Skeletal muscle tissue (tissue), 4 donors: Measurements from ENCODE around the gene ENHO. TPM values are rescaled to one million over a fixed set of nuclear protein-coding genes. Genes with fewer than 3 reads are reported as not detected.

Experiments used
- H3K27ac ChIP-seq: one replicate; pipeline ENCODE4 v1.7.0; 2013; ENCODE audit warnings: mild to moderate bottlenecking, low read depth, low read length, inconsistent platforms
- H3K27me3 ChIP-seq, 3 donors: one replicate each; pipeline ENCODE4 v1.7.0; 2013; ENCODE audit warnings: low read length in 3 of 3; ENCODE audit not compliant: control insufficient read depth in 3 of 3, insufficient read depth in 3 of 3
- H3K36me3 ChIP-seq, 3 donors: one replicate each; pipeline ENCODE4 v1.7.0; 2013; ENCODE audit warnings: low read length in 3 of 3; ENCODE audit not compliant: control insufficient read depth in 3 of 3, insufficient read depth in 3 of 3
- H3K4me1 ChIP-seq, 3 donors: one replicate each; pipeline ENCODE4 v1.7.0; 2013; ENCODE audit warnings: low read length in 3 of 3, mild to moderate bottlenecking in 3 of 3; ENCODE audit not compliant: control insufficient read depth in 3 of 3, insufficient read depth in 3 of 3
- H3K4me3 ChIP-seq, 3 donors: one replicate each; pipeline ENCODE4 v1.7.0; 2013; ENCODE audit warnings: low read length in 3 of 3
- H3K9ac ChIP-seq, 3 donors: one replicate each; pipeline ENCODE4 v1.7.0; 2013; ENCODE audit warnings: low read length in 3 of 3, mild to moderate bottlenecking in 3 of 3, moderate library complexity in 2 of 3, low read depth in 1 of 3
- H3K9me3 ChIP-seq, 3 donors: one replicate each; pipeline ENCODE4 v1.7.0; 2013; ENCODE audit warnings: low read length in 3 of 3; ENCODE audit not compliant: control insufficient read depth in 3 of 3
- total RNA-seq: library from RNA; depleted of rRNA; stranded (reverse); fragments of >200 nt; gene quantifications from one replicate; pipeline ENCODE4 v1.2.3, GENCODE V29; 2014
- donor health status: Osteomylitis.

ENHO gene
- total RNA-seq, 1 donor from 2014 or later = 4.2 TPM

DNA sequence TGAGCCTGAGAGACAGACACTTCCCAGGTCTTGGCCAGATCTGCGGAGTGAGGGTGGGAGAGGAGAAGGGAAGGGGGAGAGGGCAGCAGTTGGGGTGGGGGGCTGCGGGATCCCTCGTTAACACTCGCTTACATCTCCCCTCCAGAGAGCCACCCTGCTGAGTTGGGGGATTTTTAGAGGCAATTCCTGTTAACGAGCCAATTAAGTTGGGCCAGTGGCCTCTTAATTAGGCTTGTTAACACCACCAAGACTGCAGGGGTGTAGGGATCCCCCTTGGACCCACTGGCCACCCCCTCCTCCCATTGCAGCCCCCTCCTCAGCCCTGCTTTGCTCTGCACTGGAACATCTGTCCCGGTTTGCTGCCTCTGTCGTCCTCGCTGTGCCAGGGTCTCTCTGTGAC lies 43.1 kb upstream of the ENHO start:
- no peaks in the 10 kb centered on the region for H3K9me3 ChIP-seq
- H3K27me3 ChIP-seq = peaks cover 0 to 7% (median 0%) of the 10 kb centered on the region in 3 donors
- no peak overlapping the region for H3K27ac ChIP-seq
- no peak overlapping the region for H3K4me3 ChIP-seq
- peaks cover 0 to 12% (median 9%) of the 10 kb centered on the region in 3 donors for H3K36me3 ChIP-seq
- peaks cover 29 to 46% (median 45%) of the 10 kb centered on the region in 3 donors for H3K4me1 ChIP-seq
- H3K9ac ChIP-seq = no peak overlapping the region

DNA sequence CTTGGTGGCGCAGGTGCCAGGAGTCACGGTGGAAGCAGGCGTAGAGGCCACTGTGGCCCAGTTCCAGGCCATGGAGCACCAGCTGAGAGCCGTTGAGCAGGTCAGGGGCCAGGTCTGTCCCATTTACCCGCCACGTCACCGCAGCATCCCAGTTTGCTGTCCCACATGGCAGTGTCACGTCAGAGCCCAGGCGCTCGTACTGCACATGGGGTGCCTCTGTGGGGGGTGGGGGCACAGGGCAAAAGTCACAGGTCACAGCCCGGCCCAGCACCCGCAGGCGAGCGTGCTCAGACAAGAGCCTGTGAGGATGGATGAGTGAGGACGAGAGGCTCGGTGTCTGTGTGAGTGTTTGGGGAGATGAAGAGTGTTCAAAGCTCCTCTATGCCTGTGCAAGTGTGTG lies 41.8 kb upstream of the ENHO start:
- no peak overlapping the region for H3K4me3 ChIP-seq
- peaks cover 0 to 12% (median 9%) of the 10 kb centered on the region in 3 donors for H3K36me3 ChIP-seq
- H3K27me3 ChIP-seq = peaks cover 0 to 7% (median 0%) of the 10 kb centered on the region in 3 donors
- no peaks in the 10 kb centered on the region for H3K9me3 ChIP-seq
- H3K27ac ChIP-seq = no peak overlapping the region
- H3K4me1 ChIP-seq = peaks cover 30 to 46% (median 44%) of the 10 kb centered on the region in 3 donors
- no peak overlapping the region for H3K9ac ChIP-seq

DNA sequence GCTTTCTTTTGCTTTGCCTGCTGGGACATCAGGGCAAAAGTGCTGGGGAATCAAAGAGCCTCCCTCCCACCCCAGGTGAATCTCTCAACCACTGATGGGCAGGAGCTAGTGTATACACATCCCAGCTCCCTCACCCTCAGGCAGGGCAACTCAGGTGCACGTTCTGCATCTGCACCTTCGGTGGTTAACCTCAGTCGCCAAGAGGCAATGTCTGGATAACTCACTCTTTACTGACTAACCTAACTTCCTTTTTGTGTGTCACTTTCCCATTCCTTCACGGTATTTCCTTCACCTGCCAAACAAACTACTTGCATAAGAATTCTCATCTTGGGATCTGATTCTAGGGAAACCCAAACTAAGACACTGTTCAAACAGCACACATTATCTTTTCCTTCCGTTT lies 40.5 kb upstream of the ENHO start:
- Histone ChIP-seq H3K36me3 (peaks cover 0 to 12% (median 9%) of the 10 kb centered on the region in 3 donors), H3K27me3 (peaks cover 0 to 8% (median 0%) of the 10 kb centered on the region in 3 donors), H3K4me1 (peaks cover 42 to 53% (median 51%) of the 10 kb centered on the region in 3 donors), H3K9me3 (no peaks in the 10 kb centered on the region), H3K27ac (no peak overlapping the region), H3K9ac (no peak overlapping the region), H3K4me3 (no peak overlapping the region)

DNA sequence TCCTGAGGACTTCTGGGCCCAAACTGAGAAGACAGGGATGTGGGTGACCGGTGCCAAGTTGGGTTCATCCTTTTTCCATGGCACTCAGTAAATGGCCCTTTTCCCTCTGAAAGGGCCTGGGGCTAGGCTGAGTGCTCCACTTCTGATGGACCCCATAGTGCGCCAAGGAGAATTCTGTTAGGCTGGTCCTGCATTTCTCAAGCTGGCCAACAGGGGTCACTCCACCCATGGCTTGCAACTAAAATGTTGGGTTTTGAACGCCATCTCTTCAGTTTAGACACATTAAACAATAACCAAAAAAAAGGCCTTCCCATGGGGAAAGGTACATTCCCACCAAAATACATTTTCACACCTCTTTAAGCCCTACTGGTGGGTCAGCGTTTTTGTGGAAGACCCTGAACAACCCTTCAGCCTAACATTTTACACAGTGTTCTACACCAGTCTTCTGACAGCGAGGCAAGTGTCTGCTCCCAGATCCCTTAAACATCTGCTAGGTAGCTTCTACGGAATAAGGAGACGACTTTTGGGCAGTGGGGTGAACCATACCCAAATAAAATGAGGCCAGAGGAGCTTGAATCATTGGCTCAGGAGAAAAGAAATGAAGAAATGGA lies 39.5 kb upstream of the ENHO start:
- Histone ChIP-seq H3K9me3 (no peaks in the 10 kb centered on the region), H3K36me3 (peaks cover 0 to 12% (median 9%) of the 10 kb centered on the region in 3 donors), H3K27me3 (peaks cover 0 to 4% (median 4%) of the 10 kb centered on the region in 3 donors), H3K9ac (no peak overlapping the region), H3K4me3 (no peak overlapping the region), H3K27ac (peak overlapping the region; percentile 10), H3K4me1 (peaks cover 44 to 53% (median 51%) of the 10 kb centered on the region in 3 donors)

DNA sequence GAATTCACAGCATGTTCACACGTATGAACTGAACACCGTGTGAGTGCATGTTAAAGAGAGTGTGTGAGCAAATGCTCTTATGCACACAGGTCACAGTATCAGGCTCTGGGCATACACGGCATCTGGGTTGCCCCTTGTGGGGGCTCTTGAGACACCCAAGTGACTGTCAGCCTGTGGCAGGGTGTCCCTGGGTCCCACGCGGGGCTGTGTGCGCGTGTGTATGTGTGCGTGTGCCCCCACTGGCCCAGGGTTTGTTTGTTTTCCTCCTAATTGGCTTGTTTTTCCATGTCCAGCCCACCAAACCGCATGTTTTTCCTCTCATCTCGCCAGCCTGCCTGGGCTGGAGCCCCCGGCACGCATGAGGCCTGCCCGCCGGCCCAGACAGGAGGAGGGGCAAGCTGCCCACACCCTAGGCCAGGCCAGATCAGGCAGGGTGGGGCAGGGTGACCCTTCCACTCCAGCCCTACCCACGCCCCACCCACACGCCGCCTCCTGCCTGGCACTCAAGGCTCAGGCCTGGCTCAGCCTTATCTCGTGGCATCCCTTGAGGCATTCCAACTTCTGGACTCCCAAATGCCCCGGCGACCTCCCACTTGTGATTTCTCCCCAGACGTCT lies 37.9 kb upstream of the ENHO start:
- Histone ChIP-seq H3K4me3 (peak overlapping the region in 2 of 3 donors; percentile 1 to 22), H3K36me3 (peaks cover 0 to 12% (median 9%) of the 10 kb centered on the region in 3 donors), H3K27ac (peak overlapping the region; percentile 88), H3K9me3 (no peaks in the 10 kb centered on the region), H3K4me1 (peaks cover 44 to 55% (median 49%) of the 10 kb centered on the region in 3 donors), H3K9ac (peak overlapping the region in 2 of 3 donors; percentile 17 to 79), H3K27me3 (peaks cover 0 to 4% (median 2%) of the 10 kb centered on the region in 3 donors)

DNA sequence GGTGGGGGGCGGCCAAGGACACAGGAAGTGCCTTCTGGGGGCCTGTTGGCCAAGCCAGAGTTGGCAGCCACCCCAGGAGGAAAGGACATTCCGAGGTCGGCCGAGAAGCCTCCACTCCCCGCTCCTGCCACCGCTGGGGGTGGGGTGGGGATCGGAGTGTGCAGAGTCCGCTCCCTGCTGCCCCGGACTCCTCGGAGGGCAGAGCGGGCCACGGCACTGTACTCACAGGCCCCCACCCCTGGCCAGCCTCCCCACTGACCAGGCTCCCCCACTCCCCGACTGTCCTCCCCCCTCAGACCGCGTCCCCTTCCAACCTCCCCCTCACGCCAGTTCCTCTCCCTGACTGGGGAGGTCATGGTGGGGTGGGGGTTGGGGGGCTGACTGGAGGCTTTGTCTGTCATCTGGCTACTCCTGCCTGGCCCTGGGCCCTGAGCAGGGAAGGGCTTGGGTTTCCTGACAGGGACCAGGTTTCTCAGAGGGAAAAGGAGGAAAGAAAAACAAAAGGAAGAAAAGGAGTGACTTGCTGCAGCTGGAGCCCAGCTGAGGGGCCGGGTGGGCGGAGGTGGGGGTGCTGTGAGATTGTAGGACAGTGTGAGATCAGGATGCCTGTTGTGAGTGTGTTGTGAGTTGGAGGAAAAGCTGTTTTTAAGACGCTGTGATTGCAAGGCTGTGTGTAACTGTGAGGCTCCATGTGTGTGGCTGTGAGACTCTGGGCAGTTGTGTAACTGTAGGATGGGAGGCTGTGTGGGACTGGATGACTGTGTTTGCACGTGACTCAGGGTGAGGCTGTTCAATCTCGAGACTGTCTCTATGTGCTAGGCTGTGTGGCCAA lies 37.0 kb upstream of the ENHO start:
- H3K9ac ChIP-seq = peak overlapping the region; percentile 48 to 79 (median 62)
- no peaks in the 10 kb centered on the region for H3K9me3 ChIP-seq
- peak overlapping the region; percentile 88 for H3K27ac ChIP-seq
- H3K4me1 ChIP-seq = peaks cover 52 to 63% (median 58%) of the 10 kb centered on the region in 3 donors
- peaks cover 0 to 12% (median 9%) of the 10 kb centered on the region in 3 donors for H3K36me3 ChIP-seq
- peak overlapping the region; percentile 32 to 54 (median 53) for H3K4me3 ChIP-seq
- peaks cover 0 to 4% (median 2%) of the 10 kb centered on the region in 3 donors for H3K27me3 ChIP-seq

DNA sequence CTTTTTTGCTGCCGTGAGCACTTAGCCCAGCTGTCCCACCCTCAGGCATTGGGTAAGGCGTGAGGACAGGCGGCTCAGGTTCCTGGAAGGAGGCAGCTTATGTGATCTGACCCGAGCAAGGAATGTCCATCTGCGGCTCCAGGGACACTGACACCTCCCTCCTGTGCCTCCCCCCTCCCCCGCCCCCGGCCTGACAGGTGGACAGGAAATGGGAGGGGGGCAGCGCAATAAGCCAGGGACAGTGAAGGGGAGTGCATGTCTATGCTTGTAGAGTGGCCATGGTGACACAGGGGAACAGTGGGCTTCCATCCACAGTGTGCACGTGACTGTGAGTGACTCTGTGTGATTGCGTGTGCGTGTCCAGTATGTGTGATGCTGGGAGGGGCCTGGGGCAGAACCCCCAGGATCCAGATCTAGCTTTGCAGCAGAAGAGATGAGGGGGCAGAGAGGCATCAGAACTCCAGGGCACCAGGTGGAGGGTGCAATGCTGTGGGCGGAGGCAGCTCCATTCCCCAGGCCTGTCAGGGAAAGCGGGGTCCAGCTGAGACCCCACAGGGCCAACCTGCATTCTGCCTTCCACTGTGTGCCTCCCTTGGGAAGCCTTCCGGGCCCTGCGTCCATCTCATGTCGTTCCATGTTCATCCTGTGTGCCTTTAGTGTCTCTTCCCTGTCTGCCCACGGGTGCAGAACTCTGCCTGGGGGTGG lies 36.3 kb upstream of the ENHO start:
- Histone ChIP-seq H3K4me3 (peak overlapping the region; percentile 32 to 61 (median 53)), H3K4me1 (peaks cover 54 to 67% (median 66%) of the 10 kb centered on the region in 3 donors), H3K27me3 (peaks cover 0 to 4% (median 2%) of the 10 kb centered on the region in 3 donors)

DNA sequence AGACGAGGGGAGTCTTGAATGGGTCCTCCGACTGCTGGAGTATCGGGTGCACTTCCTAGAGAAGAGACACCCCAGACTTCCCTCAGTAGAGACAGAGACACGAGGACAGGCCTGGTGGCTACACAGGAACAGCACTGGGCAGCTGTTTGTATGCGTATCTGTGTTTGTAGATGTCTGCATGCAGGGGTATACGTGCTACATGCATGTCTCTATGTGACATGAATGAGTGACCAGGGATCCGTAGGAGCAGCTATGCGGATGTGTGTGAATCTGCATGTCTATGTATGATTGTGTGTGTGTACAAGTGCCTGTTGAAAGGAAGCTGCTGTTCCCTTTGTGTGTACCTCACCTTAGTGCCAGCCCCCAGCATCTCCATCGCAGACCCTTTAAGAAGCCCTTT lies 35.6 kb upstream of the ENHO start:
- peaks cover 54 to 67% (median 67%) of the 10 kb centered on the region in 3 donors for H3K4me1 ChIP-seq
- peaks cover 0 to 8% (median 5%) of the 10 kb centered on the region in 3 donors for H3K36me3 ChIP-seq
- H3K9ac ChIP-seq = peak overlapping the region in 2 of 3 donors; percentile 45 to 57
- peak overlapping the region; percentile 88 for H3K27ac ChIP-seq
- peaks cover 0 to 4% (median 2%) of the 10 kb centered on the region in 3 donors for H3K27me3 ChIP-seq
- H3K9me3 ChIP-seq = no peaks in the 10 kb centered on the region
- peak overlapping the region; percentile 25 to 61 (median 53) for H3K4me3 ChIP-seq

More for the DNA sequence above, 36.3 kb upstream of the ENHO start:
- Histone ChIP-seq H3K9ac (peak overlapping the region; percentile 48 to 79 (median 62)), H3K27ac (peak overlapping the region; percentile 88), H3K9me3 (no peaks in the 10 kb centered on the region), H3K36me3 (peaks cover 0 to 7% (median 7%) of the 10 kb centered on the region in 3 donors)
